HepG2 (cell line): ENCODE measurements around the gene RFX6. TPM values are rescaled to one million over a fixed set of nuclear protein-coding genes. Genes with fewer than 3 reads are reported as not detected.

Experiments
- ARNT ChIP-seq: fragments of 450-650 bp; IDR thresholded peaks from 2 replicates; pipeline ENCODE4 v1.6.1; 2017
- ATF1 ChIP-seq: IDR thresholded peaks from 2 replicates; pipeline ENCODE4 v1.6.1; 2016; ENCODE audit warnings: mild to moderate bottlenecking, control low read depth
- CSRNP1 ChIP-seq: sonication (generic); formaldehyde crosslinking; IDR thresholded peaks from 2 replicates; pipeline ENCODE4 v1.8.1; 2023; ENCODE audit warnings: mild to moderate bottlenecking, missing genetic modification reagents
- ELF4 ChIP-seq: sonication (generic); formaldehyde crosslinking; IDR thresholded peaks from 2 replicates; pipeline ENCODE4 v1.5.0; 2020; ENCODE audit warnings: missing genetic modification reagents, mild to moderate bottlenecking, moderate library complexity, borderline replicate concordance
- FOXC1 ChIP-seq: sonication (generic); formaldehyde crosslinking; IDR thresholded peaks from 2 replicates; pipeline ENCODE4 v1.8.0; 2022; ENCODE audit warnings: mild to moderate bottlenecking, missing genetic modification reagents, borderline replicate concordance
- FOXJ3 ChIP-seq: sonication (generic); formaldehyde crosslinking; IDR thresholded peaks from 2 replicates; pipeline ENCODE4 v1.4.0; 2020; ENCODE audit warnings: missing genetic modification reagents, mild to moderate bottlenecking, borderline replicate concordance
- HMG20A ChIP-seq: IDR thresholded peaks from 2 replicates; pipeline ENCODE4 v1.6.1; 2016; ENCODE audit warnings: borderline replicate concordance
- HMGXB4 ChIP-seq, 2 experiments: sonication (generic) in 1 of 2; formaldehyde crosslinking in 1 of 2; IDR thresholded peaks; 2 replicates each; pipeline versions ENCODE4 v1.4.0 to v1.6.1; 2018 to 2020; ENCODE audit warnings: missing genetic modification reagents in 2 of 2, borderline replicate concordance in 1 of 2, low read depth in 1 of 2, mild to moderate bottlenecking in 1 of 2, missing biosample characterization in 1 of 2
- HOMEZ ChIP-seq: IDR thresholded peaks from 2 replicates; pipeline ENCODE4 v1.6.1; 2016; ENCODE audit warnings: low read depth
- IKZF5 ChIP-seq: IDR thresholded peaks from 2 replicates; pipeline ENCODE4 v1.6.1; 2018; ENCODE audit warnings: missing genetic modification reagents, mild to moderate bottlenecking, missing compliant biosample characterization
- MLX ChIP-seq: IDR thresholded peaks from 2 replicates; pipeline ENCODE4 v1.6.1; 2016
- NR2F2 ChIP-seq: IDR thresholded peaks from 2 replicates; pipeline ENCODE4 v1.6.1; 2012; ENCODE audit warnings: low read depth, inconsistent platforms, borderline replicate concordance
- PPARG ChIP-seq: conservative IDR thresholded peaks from 2 replicates; pipeline ENCODE4 v1.6.1; 2016; ENCODE audit warnings: missing biosample characterization, missing genetic modification reagents
- REPIN1 ChIP-seq: sonication (generic); formaldehyde crosslinking; IDR thresholded peaks from 2 replicates; pipeline ENCODE4 v1.8.0; 2022; ENCODE audit warnings: missing genetic modification reagents, low read depth, mild to moderate bottlenecking, borderline replicate concordance
- RFXANK ChIP-seq: IDR thresholded peaks from 2 replicates; pipeline ENCODE4 v1.6.1; 2016
- SMARCC2 ChIP-seq: fragments of 450-650 bp; IDR thresholded peaks from 2 replicates; pipeline ENCODE4 v1.6.1; 2017; ENCODE audit warnings: antibody characterized with exemption, mild to moderate bottlenecking
- TFE3 ChIP-seq: IDR thresholded peaks from 2 replicates; pipeline ENCODE4 v1.6.1; 2016
- ZFP82 ChIP-seq: sonication (generic); formaldehyde crosslinking; IDR thresholded peaks from 2 replicates; pipeline ENCODE4 v1.5.1; 2020; ENCODE audit warnings: mild to moderate bottlenecking, missing genetic modification reagents, borderline replicate concordance
- ZNF292 ChIP-seq: sonication (generic); formaldehyde crosslinking; IDR thresholded peaks from 2 replicates; pipeline ENCODE4 v1.8.1; 2022; ENCODE audit warnings: mild to moderate bottlenecking, low read depth, missing genetic modification reagents, borderline replicate concordance
- ZNF781 ChIP-seq: sonication (generic); formaldehyde crosslinking; IDR thresholded peaks from 2 replicates; pipeline ENCODE4 v1.5.1; 2020; ENCODE audit warnings: borderline replicate concordance, mild to moderate bottlenecking, missing genetic modification reagents; ENCODE audit errors: not compliant biosample characterization
- polyA plus RNA-seq, 8 experiments: library from polyadenylated mRNA; depleted of rRNA in 3 of 8; stranded (reverse) in 7 of 8; unstranded in 1 of 8; fragments of >200 nt; fragmentation: Illumina TruSeq in 4 of 8; extraction: Trizol in 4 of 8; gene quantifications; 2 replicates each; pipeline versions ENCODE4 v1.2.1 to v1.2.3, GENCODE V29; 2011 to 2016; ENCODE audit warnings: low read depth in 4 of 8, missing spikeins in 1 of 8, mixed read lengths in 1 of 8; ENCODE audit not compliant: insufficient read depth in 1 of 8
- total RNA-seq, 5 experiments: library from RNA; depleted of rRNA; stranded (reverse); fragments of >200 nt; fragmentation: Illumina TruSeq; extraction: Trizol; gene quantifications; 2 replicates each; pipeline ENCODE4 v1.2.3, GENCODE V29; 2016; ENCODE audit warnings: low read depth in 1 of 5

Gene RFX6
- total and polyA plus RNA-seq, 2 of the 13 experiments (the other 11 are each of a cell fraction or from before 2014, with no cell fraction given), result 0.04 TPM; not detected in 1

- peak; percentile 60; the same call in 1 of the 2 replicates for TF ChIP-seq NR2F2
- TF ChIP-seq HMGXB4 (CRISPR knock-in tag; IDR thresholded peaks at IDR 0.05; ENCODE audit: borderline replicate concordance in 1 of 2, low read depth in 1 of 2), result no peak
- TF ChIP-seq FOXJ3 (CRISPR knock-in tag), result peak; percentile 41; the same call in 1 of the 2 replicates
- TF ChIP-seq SMARCC2, result no peak
- 0 out of 2 replicates have a peak, but pooled peaks have one; percentile 38 for TF ChIP-seq PPARG (CRISPR knock-in tag)
- no peak for TF ChIP-seq ELF4 (CRISPR knock-in tag)
- TF ChIP-seq TFE3 (CRISPR knock-in tag), result peak; percentile 66; the same call in 1 of the 2 replicates
- TF ChIP-seq CSRNP1 (CRISPR knock-in tag), result no peak
- TF ChIP-seq ATF1 (CRISPR knock-in tag), result 0 out of 2 replicates have a peak, but pooled peaks have one; percentile 9
- peak; percentile 67; the same call in 1 of the 2 replicates for TF ChIP-seq HMG20A (CRISPR knock-in tag)
- no peak for TF ChIP-seq RFXANK (CRISPR knock-in tag)
- TF ChIP-seq ZNF292 (CRISPR knock-in tag), result 0 out of 2 replicates have a peak, but pooled peaks have one; percentile 25
- TF ChIP-seq REPIN1 (CRISPR knock-in tag), result 0 out of 2 replicates have a peak, but pooled peaks have one; percentile 18
- TF ChIP-seq ZFP82, result no peak
- TF ChIP-seq ZNF781 (CRISPR knock-in tag), result no peak
- peak; percentile 94 for TF ChIP-seq HOMEZ
- no peak for TF ChIP-seq FOXC1
- peak; percentile 31; the same call in 1 of the 2 replicates for TF ChIP-seq MLX (CRISPR knock-in tag)
- TF ChIP-seq ARNT, result no peak
- no peak for TF ChIP-seq IKZF5
Observed at GRCh38 chr6:116948533-116949304, 71.7 kb downstream of the RFX6 start (continued).
